HG03571 (cell line): ENCODE results near the gene ENGASE.

Experiments used
- ATAC-seq: cut with Tn5 transposase; IDR thresholded peaks from one replicate; pipeline ENCODE4 v1.9.1; 2021; ENCODE audit not compliant: unreplicated experiment

Gene ENGASE

GRCh38 chr17:79113699-79114457 is 39.3 kb downstream of the ENGASE start:
- no peak for ATAC-seq

- no peak for ATAC-seq
Measured at GRCh38 chr17:79114458-79115301, 40.1 kb downstream of the ENGASE start.

GRCh38 chr17:79115487-79115886 is 40.9 kb downstream of the ENGASE start:
- ATAC-seq: no peak

DNA sequence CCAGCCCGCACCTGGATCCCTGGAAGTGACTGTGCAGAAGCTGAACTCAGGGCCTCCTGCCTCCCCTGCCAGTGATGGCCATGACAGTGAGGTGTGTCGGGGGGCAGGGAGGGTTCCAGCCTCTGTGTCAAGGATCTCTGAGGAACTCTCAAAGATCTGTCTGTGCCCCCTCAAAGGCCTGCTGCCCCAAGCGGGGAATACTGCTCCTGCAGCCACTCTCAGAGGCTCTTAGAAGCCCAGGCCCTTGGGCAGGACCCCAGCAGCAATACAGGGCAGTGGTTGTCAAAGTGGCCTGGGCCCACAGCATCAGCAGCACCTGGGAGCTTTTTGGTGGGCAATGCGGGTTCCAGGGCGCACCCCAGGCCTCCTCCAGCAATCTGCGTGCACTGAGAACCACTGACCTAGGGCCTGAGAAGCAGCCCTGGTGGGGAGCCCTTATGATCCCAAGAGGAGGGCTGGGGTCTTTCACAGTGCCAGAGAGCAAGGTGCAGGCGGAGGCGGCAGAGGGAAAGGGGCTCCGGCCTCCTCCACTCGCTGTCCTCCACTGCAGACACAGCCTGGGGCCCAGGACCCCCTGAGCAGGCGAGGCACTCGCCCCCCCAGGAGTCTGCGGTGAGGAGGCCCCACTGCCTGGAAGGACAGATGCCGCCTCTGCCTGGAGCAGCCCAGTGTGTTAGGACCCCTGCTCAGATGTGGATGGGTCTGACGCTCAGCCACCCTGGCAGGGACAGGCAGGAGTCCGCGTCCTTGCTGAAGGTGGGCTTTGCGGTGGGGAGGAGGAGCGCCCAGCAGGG is 42.1 kb downstream of the ENGASE start:
- no peak for ATAC-seq

GRCh38 chr17:79117905-79118487 is 43.4 kb downstream of the ENGASE start:
- no peak for ATAC-seq

- no peak for ATAC-seq
Measured at GRCh38 chr17:79118924-79119323, 44.3 kb downstream of the ENGASE start.

DNA sequence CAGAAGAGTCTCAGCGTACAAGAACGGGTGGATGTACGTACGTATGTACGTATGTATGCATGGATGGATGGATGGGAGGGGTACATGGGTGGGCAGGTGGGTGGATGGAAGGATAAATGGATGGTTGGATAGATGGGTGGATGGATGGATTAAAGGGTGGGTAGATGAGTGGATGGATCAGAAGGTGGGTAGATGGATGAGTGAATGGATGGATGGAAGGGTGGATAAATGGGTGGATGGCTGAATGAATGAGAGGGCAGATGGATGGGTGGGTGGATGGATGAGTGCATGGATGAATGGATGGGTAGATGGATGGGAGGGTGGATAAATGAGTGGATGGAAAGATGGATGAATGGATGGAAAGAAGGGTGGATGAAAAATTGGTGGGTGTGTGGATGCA is 45.6 kb downstream of the ENGASE start:
- ATAC-seq: no peak

GRCh38 chr17:79123988-79124387 is 49.4 kb downstream of the ENGASE start:
- ATAC-seq: no peak

DNA sequence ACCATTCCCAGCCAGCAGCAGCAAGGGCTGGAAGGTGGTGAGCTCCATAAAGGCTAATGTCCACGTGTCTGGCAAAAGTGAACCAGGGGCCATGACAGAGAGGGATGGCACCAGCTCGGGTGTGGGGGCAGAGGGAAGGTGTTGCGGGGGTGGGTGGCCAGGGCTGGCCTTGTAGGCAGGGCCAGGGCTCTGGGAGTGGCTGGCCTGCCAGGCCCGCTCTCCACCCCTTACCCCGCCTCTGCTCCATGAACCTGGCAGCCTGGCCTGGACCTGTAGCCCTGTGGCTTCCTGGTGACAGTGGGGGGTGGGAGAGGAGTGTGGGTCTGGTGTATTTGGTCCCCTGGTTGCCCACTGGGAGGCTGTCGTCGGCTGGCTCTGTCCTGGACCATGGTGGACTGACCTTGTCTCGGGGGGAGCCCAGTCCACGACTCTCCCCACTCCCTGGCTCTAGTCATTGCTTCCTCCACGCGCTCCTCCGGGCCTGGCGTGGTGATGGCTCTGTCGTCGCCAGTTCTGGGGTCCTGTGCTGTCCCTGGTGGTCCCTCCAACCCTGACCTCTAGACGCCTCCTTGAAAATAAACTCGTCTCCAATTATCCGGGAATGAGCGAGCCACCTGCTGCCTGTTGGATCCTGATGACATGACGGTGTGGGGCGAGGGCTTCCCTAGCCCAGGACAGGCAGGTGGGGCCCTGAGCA is 50.0 kb downstream of the ENGASE start:
- no peak for ATAC-seq

- no peak for ATAC-seq
Measured at GRCh38 chr17:79125503-79125902, 50.9 kb downstream of the ENGASE start.

DNA sequence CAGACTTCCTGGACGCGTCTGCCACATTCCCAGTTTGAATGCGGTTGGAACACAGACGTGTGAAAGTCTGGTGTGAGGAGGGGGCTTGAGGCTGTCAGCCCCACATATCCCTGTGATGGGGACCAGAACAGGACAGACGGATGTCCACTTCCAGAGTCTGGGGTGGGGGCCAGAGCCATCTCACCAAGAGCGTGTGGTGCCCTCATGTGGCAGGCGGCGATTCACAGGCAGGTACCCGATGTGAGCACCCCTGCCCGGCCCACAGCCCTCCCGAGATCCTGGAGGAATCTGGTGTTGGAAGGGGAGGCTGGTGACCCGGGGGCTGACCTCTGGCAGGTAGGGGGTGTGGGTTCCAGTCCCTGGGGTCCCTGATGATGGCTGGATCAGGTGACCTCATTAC is 51.5 kb downstream of the ENGASE start:
- ATAC-seq: no peak

DNA sequence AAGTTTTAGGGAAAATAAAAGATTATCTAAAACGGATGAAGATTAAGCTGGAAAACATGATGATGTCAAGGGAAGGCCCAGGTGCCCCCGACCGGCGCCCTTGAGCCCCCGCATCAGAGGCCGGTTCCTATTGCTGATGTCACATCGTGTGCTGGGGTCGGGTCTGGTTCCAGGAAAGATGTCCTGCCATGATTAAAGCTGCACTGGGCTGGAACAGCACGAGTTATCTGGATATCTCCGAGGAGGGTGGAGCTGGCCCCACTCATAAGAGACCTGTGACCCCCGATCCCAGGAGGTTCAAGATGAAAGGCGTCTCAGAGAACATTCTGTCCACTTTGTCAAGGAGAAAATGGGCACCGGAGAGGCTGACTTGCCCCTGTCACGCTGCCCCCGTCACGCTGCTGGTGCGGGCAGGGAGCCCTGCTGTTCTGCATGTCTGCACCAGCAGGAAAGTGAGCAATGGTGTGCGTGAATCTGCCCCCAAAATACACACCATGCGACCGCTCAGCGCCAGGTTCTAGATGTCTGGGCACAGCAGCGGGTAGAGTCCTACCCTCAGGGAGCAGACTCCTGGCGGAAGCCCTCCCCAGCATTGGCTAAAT is 53.0 kb downstream of the ENGASE start:
- no peak for ATAC-seq

DNA sequence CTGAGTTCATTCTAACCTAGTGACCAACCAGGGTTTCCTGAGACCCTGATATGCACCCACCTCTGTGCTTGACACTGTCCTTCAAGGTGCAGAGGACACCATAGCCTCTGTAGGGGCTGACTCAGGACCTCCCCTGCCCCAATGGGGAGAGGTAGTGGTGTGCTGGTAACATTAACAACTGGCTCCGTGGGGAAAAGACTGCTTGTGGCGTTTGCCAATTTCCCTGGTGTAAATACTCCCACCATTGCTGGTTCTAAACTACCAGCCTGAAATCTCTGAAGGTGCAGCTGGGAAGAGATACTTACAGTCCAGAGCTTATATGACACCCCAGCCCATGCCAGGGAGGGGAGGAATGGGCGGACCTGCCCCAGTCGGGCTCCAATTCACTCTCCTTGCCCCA is 54.9 kb downstream of the ENGASE start:
- ATAC-seq: no peak

- no peak for ATAC-seq
Measured at GRCh38 chr17:79130536-79131273, 56.1 kb downstream of the ENGASE start.

- ATAC-seq: no peak
Measured at GRCh38 chr17:79131274-79131635, 56.6 kb downstream of the ENGASE start.

GRCh38 chr17:79131701-79132100 is 57.1 kb downstream of the ENGASE start:
- ATAC-seq: no peak

DNA sequence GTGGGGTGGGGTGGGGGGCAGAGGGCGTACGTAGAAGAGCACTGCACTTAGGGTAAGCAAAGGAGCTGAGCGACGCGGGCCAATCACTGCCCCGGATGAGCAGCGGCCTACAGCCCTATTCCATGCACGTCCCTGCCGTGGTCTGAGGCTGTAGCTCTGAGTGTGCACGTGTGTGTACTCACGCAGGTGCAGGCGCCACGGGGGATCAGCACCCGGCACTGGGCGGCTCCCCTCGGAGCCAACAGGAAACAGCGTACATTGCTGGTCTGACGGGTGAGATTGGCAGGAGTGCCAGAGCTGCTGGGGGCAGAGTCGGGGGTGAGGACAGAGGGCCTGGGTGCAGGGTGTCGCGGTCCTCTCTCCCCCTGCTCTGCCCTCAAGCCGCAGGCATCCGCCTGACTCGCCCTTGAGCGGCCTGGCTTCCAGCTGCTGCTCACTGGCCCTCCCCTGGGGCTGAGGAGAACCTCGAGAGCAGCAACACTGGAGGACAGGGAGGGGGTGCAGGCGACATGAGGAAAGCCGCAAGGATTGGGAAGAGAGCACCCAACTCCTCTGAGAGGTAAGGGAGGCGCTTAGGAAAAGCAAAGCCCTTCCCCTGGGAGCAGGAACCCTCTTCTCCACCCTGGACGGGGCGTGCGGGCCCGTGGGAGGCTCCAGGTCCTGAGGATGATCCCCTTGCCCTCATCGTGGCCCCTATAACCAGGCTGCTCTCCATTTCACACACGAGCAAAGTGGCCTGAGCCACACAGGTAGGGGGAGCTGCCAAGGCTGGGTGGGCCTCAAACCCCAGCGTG is 57.8 kb downstream of the ENGASE start:
- no peak for ATAC-seq

GRCh38 chr17:79133214-79133613 is 58.6 kb downstream of the ENGASE start:
- no peak for ATAC-seq

- no peak for ATAC-seq
Measured at GRCh38 chr17:79133985-79134384, 59.4 kb downstream of the ENGASE start.
